ENCODE data around the gene C9.
A peak's percentile ranks its signal among the peaks of the same experiment; 100 is the strongest.
"Not testable (repeated sequence)": the region's sequence is repeated elsewhere in the genome, so short reads cannot be mapped to it uniquely, and the experiment has no call there.

Gene C9

DNA sequence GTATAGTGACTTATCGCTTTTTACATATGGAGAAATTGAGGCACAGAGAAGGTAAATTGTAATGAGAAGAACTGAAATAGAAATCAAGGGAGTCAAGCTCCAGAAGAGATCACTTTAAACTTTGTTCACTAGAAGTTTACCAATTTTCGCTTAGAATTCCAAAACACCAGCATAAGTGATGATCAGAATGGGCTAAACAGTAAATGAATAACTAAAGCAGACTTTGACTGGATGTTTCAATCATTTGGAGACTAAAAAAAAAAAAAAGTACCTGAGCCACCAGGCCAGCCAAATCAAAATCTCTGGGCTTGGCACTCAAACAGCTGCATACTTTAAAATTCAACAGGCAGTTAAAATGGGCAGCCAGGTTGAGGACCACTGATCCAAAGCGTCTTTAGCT lies 106.7 kb downstream of the C9 start:
- DNase-seq (ENCODE audit: low read depth) = no peak

DNA sequence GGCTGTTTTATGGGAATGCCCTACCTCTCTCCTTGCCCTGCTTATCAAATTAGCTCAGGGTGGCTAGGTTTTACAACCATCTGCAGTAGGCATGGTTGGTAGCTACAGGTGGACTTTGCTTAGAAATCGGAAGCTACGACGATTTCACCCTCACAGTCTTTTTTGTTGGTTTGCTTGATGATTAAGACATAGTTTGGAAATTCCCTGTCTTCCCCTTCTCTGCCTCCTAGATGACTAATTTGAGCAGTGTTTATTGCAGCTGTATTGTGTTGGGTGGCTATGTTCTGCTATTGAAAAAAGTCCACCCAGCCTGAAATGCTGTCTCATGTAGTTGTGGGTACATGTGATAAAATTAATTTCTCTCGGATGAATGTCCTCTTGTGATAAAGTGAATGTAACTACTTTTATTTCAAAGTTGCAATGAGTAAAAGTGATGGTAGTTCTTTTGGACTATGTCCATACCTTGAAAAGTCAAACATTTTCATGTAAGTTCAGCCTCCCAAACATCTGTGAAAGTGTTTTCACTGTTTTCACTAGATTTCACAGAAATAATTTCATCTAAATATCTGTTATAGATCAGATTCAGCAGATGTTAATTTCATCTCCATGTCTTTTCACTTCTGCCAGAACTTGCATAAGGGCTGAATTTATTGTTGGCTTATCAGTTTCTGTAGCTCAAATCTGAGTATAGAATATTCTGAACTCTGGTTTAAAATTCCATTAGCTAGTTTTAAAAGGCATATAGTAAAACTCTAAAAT lies 107.6 kb downstream of the C9 start:
- DNase-seq (ENCODE audit: low read depth) = peak; percentile 38

DNA sequence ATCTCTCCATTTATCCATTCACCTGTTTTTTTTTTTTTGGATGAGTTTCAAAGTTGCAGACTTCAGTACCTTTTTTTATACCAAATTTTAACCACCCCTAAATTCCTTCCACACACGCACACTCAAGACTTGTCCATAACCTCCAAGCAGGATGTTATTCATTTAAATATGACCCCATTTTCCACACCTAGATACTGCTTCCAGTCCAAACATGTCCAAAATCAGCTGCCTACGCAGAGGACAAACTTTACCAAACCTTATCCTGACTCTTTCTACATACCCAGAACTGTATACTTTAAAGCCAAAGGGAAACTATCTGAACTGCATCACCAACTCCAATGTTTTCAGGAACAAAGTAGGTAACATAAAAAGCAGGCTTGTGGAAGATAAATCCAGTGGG lies 108.9 kb downstream of the C9 start:
- DNase-seq (ENCODE audit: low read depth) = no peak

DNA sequence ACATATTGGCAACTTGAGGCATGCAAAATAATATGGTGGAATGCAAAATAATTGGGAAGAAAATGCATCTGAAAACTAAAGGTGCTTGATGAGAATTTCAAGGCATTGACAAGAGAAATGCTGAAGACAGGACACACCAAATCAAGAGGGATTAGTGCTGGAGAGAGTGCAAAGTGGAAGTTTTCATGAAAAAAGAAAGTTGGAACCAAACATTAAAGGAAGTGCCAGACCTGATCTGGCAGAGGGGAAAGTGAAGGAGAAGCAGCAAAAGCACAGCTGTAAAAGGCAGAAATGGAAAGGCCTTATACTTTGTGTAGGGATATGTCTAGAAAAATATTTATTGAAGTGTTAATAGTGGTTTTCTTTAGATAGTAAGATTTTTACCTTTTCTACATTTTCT lies 109.6 kb downstream of the C9 start:
- no peak for DNase-seq (ENCODE audit: low read depth)

DNA sequence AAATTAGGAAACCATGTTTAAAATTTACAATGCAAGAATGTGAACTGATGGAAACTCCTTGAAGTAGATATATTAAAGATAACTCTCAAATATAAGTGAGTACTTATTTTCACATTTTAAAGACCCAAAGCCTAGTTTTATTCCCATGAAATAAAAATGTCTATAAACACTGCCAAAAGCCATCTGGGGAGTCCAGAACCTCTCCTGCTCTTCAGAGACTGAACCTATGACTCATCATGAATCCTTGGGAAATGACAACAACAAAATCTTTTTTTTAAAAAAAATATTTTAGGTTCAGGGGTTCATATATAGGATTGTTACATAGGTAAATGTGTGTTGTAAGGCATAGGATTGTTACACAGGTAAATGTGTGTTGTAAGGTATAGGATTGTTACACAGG lies 111.1 kb downstream of the C9 start:
- DNase-seq (ENCODE audit: low read depth) = no peak

DNA sequence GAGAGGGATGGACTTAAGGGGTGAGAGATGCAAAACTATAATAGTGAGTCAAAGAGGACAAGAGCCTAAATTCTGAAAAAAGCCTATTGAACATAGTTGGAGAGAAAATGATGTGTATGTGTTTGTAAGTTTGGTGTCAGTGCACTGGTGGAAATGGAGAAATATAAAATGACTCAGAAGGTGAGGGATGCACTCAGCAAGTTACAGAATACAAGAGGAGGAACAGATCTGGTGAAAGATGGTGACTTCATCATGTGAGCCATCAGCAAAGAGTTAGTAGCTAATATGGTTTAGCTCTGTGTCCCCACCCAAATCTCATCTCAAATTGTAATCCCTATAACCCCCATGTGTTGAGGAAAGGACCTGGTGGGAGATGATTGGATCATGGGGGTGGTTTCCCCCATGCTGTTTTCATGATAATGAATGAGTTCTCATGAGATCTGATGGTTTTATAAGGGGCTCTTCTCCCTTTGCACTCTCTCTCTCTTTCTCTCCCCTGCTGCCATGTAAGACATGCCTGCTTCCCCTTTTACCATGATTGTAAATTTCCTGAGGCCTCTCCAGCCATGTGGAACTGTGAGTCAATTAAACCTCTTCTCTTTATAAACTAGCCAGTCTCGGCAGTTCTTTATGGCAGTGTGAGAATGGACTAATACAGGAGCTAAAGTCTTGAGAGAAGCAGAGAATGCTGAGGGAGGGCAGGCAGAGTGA lies 114.6 kb downstream of the C9 start:
- no peak for DNase-seq (ENCODE audit: low read depth)

DNA sequence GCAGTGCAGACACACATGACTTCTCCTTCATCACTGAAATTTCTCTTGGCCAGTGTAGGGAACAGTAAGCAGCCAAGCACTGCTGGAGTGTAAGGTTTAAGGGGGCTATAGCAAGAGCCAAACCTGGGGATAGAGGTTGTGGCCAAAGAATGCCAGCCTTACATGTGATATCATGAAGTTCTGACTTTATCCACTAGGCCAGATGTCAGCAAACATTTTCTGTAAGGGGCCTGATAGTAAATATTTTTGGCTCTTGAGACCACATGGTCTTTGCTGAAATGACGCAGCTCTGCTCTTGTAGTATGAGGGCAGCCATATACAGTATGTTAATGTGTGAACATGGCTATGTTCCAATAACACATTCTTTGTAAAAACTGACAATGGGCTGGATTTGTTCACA lies 115.2 kb downstream of the C9 start:
- DNase-seq (ENCODE audit: low read depth) = no peak

DNA sequence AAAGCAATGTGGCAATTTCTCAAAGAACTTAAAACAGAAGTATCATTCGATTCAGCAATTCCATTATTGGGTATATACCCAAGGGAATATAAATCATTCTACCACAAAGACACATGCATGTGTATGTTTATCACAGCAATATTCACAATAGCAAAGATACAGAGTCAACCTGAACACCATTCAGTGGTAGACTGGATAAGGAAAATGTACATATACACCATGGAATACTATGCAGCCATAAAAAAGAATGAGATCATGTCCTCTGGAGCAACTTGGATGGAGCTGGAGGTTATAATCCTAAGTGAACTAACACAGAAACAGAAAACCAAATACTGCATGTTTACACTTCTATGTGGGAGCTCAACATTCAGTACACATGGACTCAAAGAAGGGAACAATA lies 123.5 kb downstream of the C9 start:
- DNase-seq (ENCODE audit: low read depth) = no peak

DNA sequence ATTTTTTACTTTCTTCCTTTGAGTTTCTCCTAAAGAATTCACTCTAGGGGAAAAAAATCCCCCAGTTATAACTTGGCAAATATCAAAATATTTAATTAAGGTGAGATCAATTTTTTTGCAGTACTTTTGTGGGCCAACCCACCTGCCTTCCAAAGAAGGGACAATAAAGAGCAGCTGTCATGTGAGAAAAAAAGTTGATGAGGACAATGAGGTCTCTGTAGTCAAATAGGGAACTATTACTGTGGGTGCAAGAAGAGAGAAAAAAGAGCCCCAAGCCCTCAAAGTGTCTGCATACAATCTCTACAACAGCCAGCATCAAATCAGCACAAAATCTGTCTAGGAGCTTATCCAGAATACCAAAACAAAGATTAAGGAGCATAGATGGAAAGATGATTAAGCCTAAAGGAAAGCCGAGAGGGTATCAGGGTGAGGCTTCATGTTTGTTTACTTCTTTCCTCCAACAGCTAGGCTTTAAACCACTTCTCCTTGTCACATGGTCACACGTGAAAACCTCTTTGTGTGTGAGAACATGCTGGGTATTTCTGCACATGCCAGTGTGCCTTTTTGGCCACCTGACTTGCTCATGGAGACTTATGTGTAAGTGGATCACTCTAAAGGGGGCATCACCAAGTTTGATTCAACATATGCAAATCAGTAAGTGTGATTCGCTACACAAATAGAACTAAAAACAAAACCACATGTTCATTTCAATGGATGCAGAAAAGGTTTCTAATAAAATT lies 125.8 kb downstream of the C9 start:
- no peak for DNase-seq (ENCODE audit: low read depth)

DNA sequence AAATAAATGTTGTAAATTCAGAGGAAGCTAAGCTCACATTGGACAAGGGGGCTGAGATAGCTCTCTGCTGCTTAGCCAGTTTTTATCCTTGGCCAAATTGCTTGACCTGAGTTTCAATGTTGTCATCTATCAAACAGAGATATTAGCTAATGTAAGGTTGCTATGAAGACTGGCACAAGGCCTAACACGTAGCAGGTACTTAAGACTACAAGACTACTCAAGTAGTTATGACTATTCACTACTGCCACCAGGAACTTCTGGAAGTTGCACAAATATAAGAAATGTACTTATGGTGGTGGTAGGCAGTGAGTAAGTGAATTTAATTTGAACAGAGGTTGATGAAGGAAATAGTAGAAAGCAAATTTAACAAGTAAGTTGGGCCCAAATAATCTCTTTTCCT lies 127.6 kb downstream of the C9 start:
- no peak for DNase-seq (ENCODE audit: low read depth)

DNA sequence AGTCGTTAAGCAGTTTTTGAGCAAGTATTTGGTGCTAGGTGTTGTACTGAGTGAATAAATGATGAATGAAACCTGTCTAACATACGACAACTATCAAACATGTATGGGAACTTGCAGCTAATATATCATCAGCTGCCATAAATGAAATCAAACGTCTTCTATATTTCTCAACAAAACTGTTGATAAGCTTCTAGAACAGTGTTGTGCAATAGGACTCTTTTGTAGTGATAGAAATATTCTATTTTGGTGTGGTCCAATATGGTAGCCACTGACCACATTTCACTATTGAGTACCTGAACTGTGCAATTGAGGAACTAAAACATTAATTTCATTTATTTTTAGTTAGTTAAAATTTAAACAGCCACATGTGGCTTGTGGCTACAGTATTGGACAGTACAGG lies 128.6 kb downstream of the C9 start:
- no peak for DNase-seq (ENCODE audit: low read depth)

DNA sequence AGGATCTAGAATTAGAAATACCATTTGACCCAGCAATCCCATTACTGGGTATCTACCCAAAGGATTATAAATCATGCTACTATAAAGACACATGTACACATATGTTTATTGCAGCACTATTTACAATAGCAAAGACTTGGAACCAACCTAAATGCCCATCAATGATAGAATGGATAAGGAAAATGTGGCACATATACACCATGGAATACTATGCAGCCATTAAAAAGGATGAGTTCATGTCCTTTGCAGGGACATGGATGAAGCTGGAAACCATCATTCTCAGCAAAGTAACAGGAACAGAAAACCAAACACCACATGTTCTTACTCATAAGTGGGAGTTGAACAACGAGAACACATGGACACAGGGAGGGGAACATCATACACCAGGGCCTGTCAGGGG lies 129.8 kb downstream of the C9 start:
- DNase-seq (ENCODE audit: low read depth) = not testable (repeated sequence)
